CD14-positive monocyte (primary cell): ENCODE measurements around the gene SERPINA5. TPM values are rescaled to one million over a fixed set of nuclear protein-coding genes. Genes with fewer than 3 reads are reported as not detected.

Experiments used
- DNase-seq, 3 donors: peaks; one replicate each; pipeline ENCODE4 v3.0.0-alpha.2; 2011 to 2022
- H2AFZ ChIP-seq: 2 replicates; pipeline ENCODE4 v1.6.0; 2012; ENCODE audit warnings: mild to moderate bottlenecking, low read depth, low read length, inconsistent platforms; ENCODE audit not compliant: insufficient read depth, poor library complexity, severe bottlenecking
- H3K27ac ChIP-seq, 2 donors: 1 replicate in 1 of 2; 2 replicates in 1 of 2; pipeline ENCODE4 v1.5.1; 2012 to 2013; ENCODE audit warnings: low read length in 2 of 2, control low read depth in 1 of 2, inconsistent platforms in 1 of 2, low read depth in 1 of 2, mild to moderate bottlenecking in 1 of 2
- H3K27me3 ChIP-seq, 2 donors: one replicate each; pipeline versions ENCODE4 v1.6.0 to v1.6.1; 2011 to 2013; ENCODE audit warnings: low read length in 2 of 2; ENCODE audit not compliant: control insufficient read depth in 2 of 2, insufficient read depth in 2 of 2
- H3K36me3 ChIP-seq, 2 donors: replicated peaks in 1 of 2; 1 replicate in 1 of 2; 2 replicates in 1 of 2; pipeline versions ENCODE4 v1.5.1 to v1.6.1; 2012 to 2013; ENCODE audit warnings: low read length in 2 of 2, control low read depth in 1 of 2, inconsistent platforms in 1 of 2, mild to moderate bottlenecking in 1 of 2; ENCODE audit not compliant: insufficient read depth in 2 of 2, control insufficient read depth in 1 of 2
- H3K4me1 ChIP-seq, 2 donors: 1 replicate in 1 of 2; 2 replicates in 1 of 2; pipeline versions ENCODE4 v1.5.1 to v1.6.1; 2012 to 2013; ENCODE audit warnings: low read length in 2 of 2, control low read depth in 1 of 2, inconsistent platforms in 1 of 2, mild to moderate bottlenecking in 1 of 2, moderate library complexity in 1 of 2; ENCODE audit not compliant: insufficient read depth in 2 of 2, control insufficient read depth in 1 of 2
- H3K4me2 ChIP-seq: replicated peaks from 2 replicates; pipeline ENCODE3; 2012; ENCODE audit warnings: low read length, moderate library complexity, mild to moderate bottlenecking; ENCODE audit not compliant: poor library complexity, severe bottlenecking; ENCODE audit errors: extremely low read depth
- H3K4me3 ChIP-seq, 3 experiments: fragments of 200-600 bp in 1 of 3; sonication (generic) in 1 of 3; replicated peaks in 1 of 3; 1 replicate in 2 of 3; 2 replicates in 1 of 3; pipeline ENCODE4 v1.5.1; 2011 to 2013; ENCODE audit warnings: low read length in 3 of 3, mild to moderate bottlenecking in 3 of 3, control low read depth in 2 of 3, low read depth in 2 of 3, inconsistent platforms in 1 of 3, moderate library complexity in 1 of 3
- H3K79me2 ChIP-seq: 2 replicates; pipeline ENCODE4 v1.6.0; 2012; ENCODE audit warnings: mild to moderate bottlenecking, control low read depth, inconsistent platforms, low read length, moderate library complexity; ENCODE audit not compliant: insufficient read depth
- H3K9ac ChIP-seq: 2 replicates; pipeline ENCODE4 v1.6.0; 2017; ENCODE audit warnings: low read length, mild to moderate bottlenecking; ENCODE audit not compliant: insufficient read depth, poor library complexity, severe bottlenecking
- H3K9me3 ChIP-seq, 2 donors: replicated peaks in 1 of 2; 1 replicate in 1 of 2; 2 replicates in 1 of 2; pipeline versions ENCODE4 v1.5.1 to v1.6.1; 2012 to 2013; ENCODE audit warnings: low read length in 2 of 2, control low read depth in 1 of 2; ENCODE audit not compliant: control insufficient read depth in 1 of 2, insufficient read depth in 1 of 2
- H4K20me1 ChIP-seq: 2 replicates; pipeline ENCODE4 v1.6.0; 2012; ENCODE audit warnings: mild to moderate bottlenecking, low read length, control low read depth, moderate library complexity; ENCODE audit not compliant: insufficient read depth
- H3K27ac Mint-ChIP-seq, 7 donors: one replicate each; pipeline ENCODE4 v1.8.0; 2020; ENCODE audit warnings: mild to moderate bottlenecking in 7 of 7, mixed read lengths in 7 of 7, moderate library complexity in 6 of 7, inconsistent platforms in 2 of 7
- H3K27me3 Mint-ChIP-seq, 3 donors: one replicate each; pipeline ENCODE4 v1.8.0; 2021 to 2022; ENCODE audit warnings: low read depth in 3 of 3, mild to moderate bottlenecking in 3 of 3, mixed read lengths in 3 of 3, moderate library complexity in 3 of 3, inconsistent platforms in 1 of 3
- H3K36me3 Mint-ChIP-seq, 2 donors: one replicate each; pipeline ENCODE4 v1.8.0; 2020; ENCODE audit warnings: mixed read lengths in 2 of 2, inconsistent platforms in 1 of 2, mild to moderate bottlenecking in 1 of 2
- H3K4me1 Mint-ChIP-seq: one replicate; pipeline ENCODE4 v1.8.0; 2020; ENCODE audit warnings: mild to moderate bottlenecking, mixed read lengths
- H3K4me3 Mint-ChIP-seq, 2 donors: one replicate each; pipeline ENCODE4 v1.8.0; 2020; ENCODE audit warnings: mild to moderate bottlenecking in 2 of 2, mixed read lengths in 2 of 2, moderate library complexity in 1 of 2
- H3K9me3 Mint-ChIP-seq, 7 donors: one replicate each; pipeline ENCODE4 v1.8.0; 2020 to 2022; ENCODE audit warnings: mixed read lengths in 7 of 7, mild to moderate bottlenecking in 6 of 7, moderate library complexity in 6 of 7, inconsistent platforms in 2 of 7
- CTCF ChIP-seq: fragments of 200-600 bp; IDR thresholded peaks from one replicate; pipeline ENCODE4 v1.8.0; 2022; ENCODE audit warnings: antibody characterized with exemption, mild to moderate bottlenecking
- WGBS: methylation state at CpG from one replicate; pipeline ENCODE4 v1.1.5; 2013; ENCODE audit warnings: missing lambda C conversion rate; ENCODE audit not compliant: insufficient coverage; 5-methylcytosine and 5-hydroxymethylcytosine counted together
- intact Hi-C, 2 donors: fragments of 100-400 bp; cut with micrococcal nuclease; formaldehyde crosslinking; loops; one replicate each; pipeline versions ENCODE4 v1.15.0 to v1.15.1; 2023
- polyA plus RNA-seq, 3 donors: library from polyadenylated mRNA; depleted of rRNA in 1 of 3; unstranded in 2 of 3; stranded (reverse) in 1 of 3; fragments of 300-500 nt in 2 of 3; fragments of >200 nt in 1 of 3; fragmentation: Illumina TruSeq in 2 of 3; gene quantifications; 1 replicate in 2 of 3; 2 replicates in 1 of 3; pipeline ENCODE4 v1.2.3, GENCODE V29; 2012 to 2021

Gene SERPINA5
- polyA plus RNA-seq, 3 donors = not detected

- no peak overlapping the region for H3K9ac ChIP-seq
- Mint-ChIP-seq H3K27ac (peak overlapping the region in 1 of 7 donors; percentile 45), H3K36me3 (no peaks in the 10 kb centered on the region), H3K27me3 (peaks cover 7 to 11% (median 10%) of the 10 kb centered on the region in 3 donors), H3K9me3 (peaks cover 0 to 16% (median 11%) of the 10 kb centered on the region in 7 donors), H3K4me1 (no peaks in the 10 kb centered on the region), H3K4me3 (no peak overlapping the region)
- no peaks in the 10 kb centered on the region for H3K79me2 ChIP-seq
- H3K36me3 ChIP-seq = no peaks in the 10 kb centered on the region
- intact Hi-C loops = no loop called here
- no peaks in the 10 kb centered on the region for H3K27me3 ChIP-seq
- no peak overlapping the region for H3K27ac ChIP-seq
- no peak for DNase-seq
- H3K4me3 ChIP-seq = no peak overlapping the region
- no peak for TF ChIP-seq CTCF
- H3K4me1 ChIP-seq = no peaks in the 10 kb centered on the region
- peaks cover 15 to 18% of the 10 kb centered on the region in 2 donors for H3K9me3 ChIP-seq
- H2AFZ ChIP-seq = no peak overlapping the region
- H4K20me1 ChIP-seq = no peaks in the 10 kb centered on the region
- H3K4me2 ChIP-seq = no peak overlapping the region
- WGBS = 77% methylated on average over 11 of the region's 12 CpGs
Measured at GRCh38 chr14:94542111-94542810, 39.0 kb upstream of the SERPINA5 start.

- WGBS = 90% methylated on average over 4 of the region's 9 CpGs
- Mint-ChIP-seq H3K27me3 (peaks cover 8 to 11% (median 10%) of the 10 kb centered on the region in 3 donors), H3K4me1 (no peaks in the 10 kb centered on the region), H3K9me3 (peaks cover 0 to 16% (median 11%) of the 10 kb centered on the region in 7 donors), H3K36me3 (no peaks in the 10 kb centered on the region), H3K27ac (peak overlapping the region in 1 of 7 donors; percentile 40), H3K4me3 (no peak overlapping the region)
- no peaks in the 10 kb centered on the region for H3K4me1 ChIP-seq
- no peaks in the 10 kb centered on the region for H3K79me2 ChIP-seq
- no peaks in the 10 kb centered on the region for H4K20me1 ChIP-seq
- no peak for TF ChIP-seq CTCF
- no peaks in the 10 kb centered on the region for H3K36me3 ChIP-seq
- no peak for DNase-seq
- H3K4me2 ChIP-seq = no peak overlapping the region
- peaks cover 15 to 18% of the 10 kb centered on the region in 2 donors for H3K9me3 ChIP-seq
- H2AFZ ChIP-seq = no peak overlapping the region
- intact Hi-C loops = no loop called here
- H3K9ac ChIP-seq = no peak overlapping the region
- no peaks in the 10 kb centered on the region for H3K27me3 ChIP-seq
- H3K4me3 ChIP-seq = no peak overlapping the region
- no peak overlapping the region for H3K27ac ChIP-seq
Measured at GRCh38 chr14:94542811-94543440, 38.3 kb upstream of the SERPINA5 start.
